ENCODE data around the gene TMC1.
"Not testable (repeated sequence)": the region's sequence is repeated elsewhere in the genome, so short reads cannot be mapped to it uniquely, and the experiment has no call there.

The TMC1 gene

GRCh38 chr9:72763022-72763421 lies 241.6 kb downstream of the TMC1 start:
- no peak for DNase-seq (ENCODE audit: low read depth in 2 of 2)

- no peak for DNase-seq (ENCODE audit: low read depth in 2 of 2)
These were observed 248.1 kb downstream of the TMC1 start for GRCh38 chr9:72769546-72769945.

GRCh38 chr9:72772661-72773060 lies 251.3 kb downstream of the TMC1 start:
- no peak for DNase-seq (ENCODE audit: low read depth in 2 of 2)

- no peak for DNase-seq (ENCODE audit: low read depth in 2 of 2)
These were observed 252.2 kb downstream of the TMC1 start for GRCh38 chr9:72773570-72773969.

GRCh38 chr9:72775570-72775969 lies 254.2 kb downstream of the TMC1 start:
- no peak for DNase-seq (ENCODE audit: low read depth in 2 of 2)

- DNase-seq (ENCODE audit: low read depth in 2 of 2): no peak
These were observed 258.2 kb downstream of the TMC1 start for GRCh38 chr9:72779614-72780013.

- DNase-seq (ENCODE audit: low read depth in 2 of 2): no peak
These were observed 265.5 kb downstream of the TMC1 start for GRCh38 chr9:72786948-72787347.

GRCh38 chr9:72788966-72789735 lies 267.7 kb downstream of the TMC1 start:
- DNase-seq (ENCODE audit: low read depth in 2 of 2): no peak

GRCh38 chr9:72789885-72790284 lies 268.5 kb downstream of the TMC1 start:
- DNase-seq (ENCODE audit: low read depth in 2 of 2): no peak

- DNase-seq (ENCODE audit: low read depth in 2 of 2): no peak
These were observed 269.6 kb downstream of the TMC1 start for GRCh38 chr9:72790989-72791388.

GRCh38 chr9:72791436-72791835 lies 270.0 kb downstream of the TMC1 start:
- no peak for DNase-seq (ENCODE audit: low read depth in 2 of 2)

- no peak for DNase-seq (ENCODE audit: low read depth in 2 of 2)
These were observed 273.5 kb downstream of the TMC1 start for GRCh38 chr9:72794946-72795345.

GRCh38 chr9:72800328-72800994 lies 279.1 kb downstream of the TMC1 start:
- no peak for DNase-seq (ENCODE audit: low read depth in 2 of 2)

GRCh38 chr9:72805238-72805637 lies 283.8 kb downstream of the TMC1 start:
- no peak for DNase-seq (ENCODE audit: low read depth in 2 of 2)

- not testable (repeated sequence) for DNase-seq (ENCODE audit: low read depth in 2 of 2)
These were observed 285.0 kb downstream of the TMC1 start for GRCh38 chr9:72806313-72806809.

- DNase-seq (ENCODE audit: low read depth in 2 of 2): no peak
These were observed 286.5 kb downstream of the TMC1 start for GRCh38 chr9:72807765-72808445.

GRCh38 chr9:72808446-72808768 lies 287.0 kb downstream of the TMC1 start:
- DNase-seq (ENCODE audit: low read depth in 2 of 2): no peak

GRCh38 chr9:72809586-72809985 lies 288.2 kb downstream of the TMC1 start:
- no peak for DNase-seq (ENCODE audit: low read depth in 2 of 2)

GRCh38 chr9:72812559-72813111 lies 291.2 kb downstream of the TMC1 start:
- DNase-seq (ENCODE audit: low read depth in 2 of 2): no peak

- DNase-seq (ENCODE audit: low read depth in 2 of 2): no peak
These were observed 292.1 kb downstream of the TMC1 start for GRCh38 chr9:72813544-72813943.

GRCh38 chr9:72814083-72814597 lies 292.7 kb downstream of the TMC1 start:
- DNase-seq (ENCODE audit: low read depth in 2 of 2): no peak

GRCh38 chr9:72816666-72817065 lies 295.3 kb downstream of the TMC1 start:
- DNase-seq (ENCODE audit: low read depth in 2 of 2): no peak

All from stimulated activated CD8-positive, alpha-beta memory T cell treated with anti-CD3 and anti-CD28 coated beads, Interleukin-2, amount 100 ng/mL, for 1 hour (primary cell).